ENCODE measurements around the gene PEX11G.

Gene PEX11G

GRCh38 chr19:7488736-7489353 lies at the start of gene PEX11G:
Gene PEX11G, minus strand, starts transcription at chr19:7489035. Its CDS starts 25 bp downstream, at chr19:7489010.
- DNase-seq, result peak; percentile 87

- peak; percentile 82 for DNase-seq
These were observed 47.3 kb upstream of the PEX11G start for GRCh38 chr19:7535998-7536695.

DNA sequence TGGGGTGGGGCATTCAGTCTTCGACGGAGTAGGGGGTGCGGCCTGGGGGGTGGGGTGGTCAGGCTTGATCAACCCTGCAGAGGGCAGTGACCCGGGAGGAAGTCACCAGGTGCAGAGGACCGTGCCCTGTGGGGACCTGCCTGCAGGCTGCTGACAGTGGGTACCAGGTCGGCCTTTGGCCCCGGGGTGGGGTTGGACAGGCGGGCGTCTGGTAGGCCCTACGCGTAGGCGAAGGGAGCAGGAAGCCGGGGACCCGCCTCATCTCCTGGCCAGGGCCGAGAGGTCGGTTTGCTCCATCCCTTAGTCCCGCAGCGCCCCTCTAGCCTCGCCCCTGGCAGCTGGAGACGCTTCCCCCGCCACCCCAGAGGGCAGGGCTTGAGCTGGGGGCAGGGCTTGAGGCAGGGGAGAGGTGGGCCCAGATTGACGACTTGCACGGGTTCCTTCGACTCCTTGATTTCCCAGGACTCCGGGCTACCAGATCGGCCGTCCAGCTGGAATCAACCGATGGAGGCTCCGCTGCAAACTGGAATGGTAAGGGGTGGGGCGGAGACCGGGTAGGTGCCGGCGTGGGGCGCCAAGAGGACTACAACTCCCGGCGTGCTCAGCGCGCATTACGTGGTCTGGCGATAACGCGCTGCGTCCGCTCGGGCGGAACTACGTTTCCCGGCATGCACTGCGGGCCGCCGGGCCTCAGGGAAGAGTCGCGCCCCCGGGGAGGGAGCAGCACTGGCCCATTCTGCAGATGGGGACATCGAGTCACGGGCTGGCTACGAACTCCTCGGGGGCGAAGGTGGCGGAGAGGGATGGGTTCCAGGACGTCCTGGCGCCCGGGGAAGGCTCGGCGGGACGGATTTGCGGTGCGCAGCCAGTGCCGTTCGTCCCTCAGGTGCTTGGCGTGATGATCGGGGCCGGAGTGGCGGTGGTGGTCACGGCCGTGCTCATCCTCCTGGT lies 46.5 kb upstream of the PEX11G start, which contains the start of gene PNPLA6:
Gene PNPLA6 (plus strand): TSS at position 671 of the 951 bp plus-strand sequence. CDS start 72 bp downstream, at position 743.
- peak; percentile 91 for DNase-seq

DNA sequence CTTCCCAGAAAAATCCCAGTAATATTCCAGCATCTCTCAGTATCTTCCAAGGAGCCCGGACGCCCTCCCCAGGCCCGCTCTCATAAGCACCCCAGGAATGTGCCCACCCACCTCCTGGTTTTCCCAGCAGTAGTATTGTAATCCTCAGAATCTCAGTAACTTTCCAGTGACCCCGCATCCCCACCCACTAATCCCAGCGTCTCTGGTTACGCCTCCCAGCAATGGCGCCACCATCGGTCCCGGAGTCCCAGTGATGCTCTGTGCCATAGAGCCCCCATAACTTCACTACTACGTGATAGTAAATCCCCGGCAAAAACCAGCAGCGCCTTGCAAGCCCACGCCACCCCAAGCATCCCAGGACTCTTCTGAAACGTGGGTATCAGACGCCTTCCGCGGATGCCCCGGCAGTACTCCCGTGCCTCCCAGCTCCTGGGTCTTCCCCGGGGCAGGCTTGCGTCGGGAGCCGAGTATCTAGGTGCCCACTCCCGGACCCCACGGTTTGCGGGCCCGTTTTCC lies 45.8 kb upstream of the PEX11G start:
- DNase-seq, result no peak

GRCh38 chr19:7533925-7534480 lies 45.2 kb upstream of the PEX11G start:
- DNase-seq, result peak; percentile 87

DNA sequence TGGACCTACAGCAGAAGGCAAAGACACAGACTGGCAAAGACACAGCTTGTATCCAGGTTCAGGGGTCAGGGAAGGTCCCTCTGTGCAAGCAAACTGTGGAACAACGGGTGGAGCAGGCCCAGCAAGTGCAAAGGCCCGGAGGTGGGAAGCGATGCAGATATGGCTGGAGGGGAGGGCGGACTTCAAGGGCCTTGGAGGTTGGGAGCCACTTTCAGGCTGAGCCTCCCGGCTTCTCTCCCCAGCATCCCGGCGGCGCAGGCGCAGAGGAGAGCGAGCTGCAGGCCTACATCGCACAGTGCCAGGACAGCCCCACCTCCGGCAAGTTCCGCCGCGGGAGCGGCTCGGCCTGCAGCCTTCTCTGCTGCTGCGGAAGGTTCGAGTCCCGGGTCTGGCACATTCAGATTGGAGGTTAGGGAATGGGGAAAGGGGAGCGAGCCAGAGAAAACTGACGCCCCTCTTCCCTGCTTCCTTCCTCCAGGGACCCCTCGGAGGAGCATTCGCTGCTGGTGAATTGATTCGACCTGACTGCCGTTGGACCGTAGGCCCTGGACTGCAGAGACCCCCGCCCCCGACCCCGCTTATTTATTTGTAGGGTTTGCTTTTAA lies 44.5 kb upstream of the PEX11G start:
- DNase-seq, result no peak

DNA sequence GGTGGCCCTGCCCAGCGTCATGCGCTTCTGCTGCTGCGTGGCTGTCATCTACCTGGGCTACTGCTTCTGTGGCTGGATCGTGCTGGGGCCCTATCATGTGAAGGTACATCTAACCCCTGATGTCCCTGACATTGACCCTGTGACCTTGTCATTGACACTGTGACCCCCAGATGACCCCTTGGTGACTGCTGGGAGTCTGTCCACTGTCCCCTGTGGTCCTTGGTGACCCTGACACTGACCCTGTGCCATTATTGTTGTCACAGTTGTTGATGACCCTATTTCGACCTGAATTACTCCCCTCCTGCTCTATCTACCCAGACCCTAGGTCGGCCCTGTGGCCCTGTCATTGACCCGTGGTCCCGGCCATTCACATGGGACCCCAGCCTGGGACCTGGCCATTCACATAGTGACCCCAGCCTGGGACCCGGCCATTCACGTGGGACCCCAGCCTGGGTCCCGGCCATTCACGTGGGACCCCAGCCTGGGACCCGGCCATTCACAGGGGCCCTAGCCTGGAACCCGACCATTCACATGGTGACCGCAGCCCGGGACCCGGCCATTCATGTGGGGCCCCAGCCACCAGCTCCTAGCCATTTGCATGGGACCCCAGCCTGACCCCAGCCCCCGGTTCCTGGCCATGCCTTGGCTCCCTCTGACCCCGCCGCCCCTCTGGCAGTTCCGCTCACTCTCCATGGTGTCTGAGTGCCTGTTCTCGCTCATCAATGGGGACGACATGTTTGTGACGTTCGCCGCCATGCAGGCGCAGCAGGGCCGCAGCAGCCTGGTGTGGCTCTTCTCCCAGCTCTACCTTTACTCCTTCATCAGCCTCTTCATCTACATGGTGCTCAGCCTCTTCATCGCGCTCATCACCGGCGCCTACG lies 41.0 kb upstream of the PEX11G start:
- no peak for DNase-seq

- no peak for DNase-seq
These were observed 40.4 kb upstream of the PEX11G start for GRCh38 chr19:7529246-7529600.

GRCh38 chr19:7528522-7529245 lies 39.8 kb upstream of the PEX11G start:
- DNase-seq, result no peak

GRCh38 chr19:7528192-7528519 lies 39.3 kb upstream of the PEX11G start:
- DNase-seq, result no peak

GRCh38 chr19:7527516-7528191 lies 38.8 kb upstream of the PEX11G start:
- DNase-seq, result no peak

- peak; percentile 56 for DNase-seq
These were observed 37.5 kb upstream of the PEX11G start for GRCh38 chr19:7526059-7526929.

DNA sequence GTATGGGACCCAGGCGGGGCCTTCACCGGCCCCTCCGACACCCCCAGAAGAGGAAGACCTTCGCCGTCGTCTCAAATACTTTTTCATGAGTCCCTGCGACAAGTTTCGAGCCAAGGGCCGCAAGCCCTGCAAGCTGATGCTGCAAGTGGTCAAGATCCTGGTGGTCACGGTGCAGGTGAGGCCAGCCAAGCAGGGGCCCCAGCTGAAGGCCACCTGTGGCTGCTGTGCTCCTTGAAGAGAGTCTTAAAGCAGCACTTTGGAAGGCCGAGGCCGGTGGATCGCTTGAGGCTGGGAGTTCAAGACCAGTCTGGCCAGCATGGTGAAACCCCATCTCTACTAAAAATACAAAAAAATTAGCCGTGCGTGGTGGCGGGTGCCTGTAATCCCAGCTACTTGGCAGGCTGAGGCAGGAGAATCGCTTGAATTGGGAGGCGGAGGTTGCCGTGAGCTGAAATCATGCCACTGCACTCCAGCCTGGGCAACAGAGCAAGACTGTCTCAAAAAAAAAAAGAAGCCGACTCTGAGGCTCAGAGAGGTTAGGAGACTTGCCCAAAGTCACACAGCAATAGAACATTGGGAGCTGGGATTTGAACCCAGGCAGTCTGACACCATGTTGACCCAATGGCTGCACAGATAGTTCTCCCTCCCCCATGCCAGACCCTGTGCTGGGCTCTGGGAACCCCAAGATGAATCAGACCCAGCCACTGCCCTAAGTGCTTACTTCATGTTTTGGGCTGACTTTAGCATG lies 36.3 kb upstream of the PEX11G start:
- DNase-seq, result no peak

- DNase-seq, result no peak
These were observed 35.7 kb upstream of the PEX11G start for GRCh38 chr19:7524523-7524922.

- peak; percentile 49 for DNase-seq
These were observed 34.3 kb upstream of the PEX11G start for GRCh38 chr19:7522923-7523667.

GRCh38 chr19:7522072-7522922 lies 33.5 kb upstream of the PEX11G start, which contains the start of gene MCOLN1:
Gene MCOLN1, plus strand, starts transcription at chr19:7522624. Its CDS starts 127 bp downstream, at chr19:7522751.
- peak; percentile 97 for DNase-seq

All from hematopoietic multipotent progenitor cell treated with erythropoietin and hydrocortisone succinate and interleukin-3 and kit ligand, for 8 days (in vitro differentiated cells).